HepG2 (cell line): ENCODE measurements around the gene EIF4G3.
"Not testable (repeated sequence)": the region's sequence is repeated elsewhere in the genome, so short reads cannot be mapped to it uniquely, and the experiment has no call there.

ENCODE experiments used
- FOXM1 ChIP-seq: sonication (generic); formaldehyde crosslinking; IDR thresholded peaks from 2 replicates; pipeline ENCODE4 v1.5.0; 2020; ENCODE audit warnings: missing genetic modification reagents
- HNF4G ChIP-seq, 2 experiments: sonication (generic) in 1 of 2; formaldehyde crosslinking in 1 of 2; IDR thresholded peaks; 2 replicates each; pipeline versions ENCODE4 v1.4.0 to v1.6.1; 2011 to 2020; ENCODE audit warnings: borderline replicate concordance in 2 of 2, low read depth in 2 of 2, mild to moderate bottlenecking in 2 of 2, low read length in 1 of 2, missing genetic modification reagents in 1 of 2, moderate library complexity in 1 of 2
- JUND ChIP-seq: sonication (generic); formaldehyde crosslinking; IDR thresholded peaks from 2 replicates; pipeline ENCODE4 v1.8.0; 2022; ENCODE audit warnings: mild to moderate bottlenecking, missing genetic modification reagents
- KAT7 ChIP-seq: IDR thresholded peaks from 2 replicates; pipeline ENCODE4 v1.6.1; 2018; ENCODE audit warnings: borderline replicate concordance, missing compliant biosample characterization
- MIER3 ChIP-seq: IDR thresholded peaks from 2 replicates; pipeline ENCODE4 v1.6.1; 2016; ENCODE audit warnings: missing compliant biosample characterization, borderline replicate concordance
- POLR2A ChIP-seq, 2 experiments: IDR thresholded peaks; 2 replicates each; pipeline ENCODE4 v1.6.1; 2011; ENCODE audit warnings: low read depth in 2 of 2, low read length in 2 of 2, mild to moderate bottlenecking in 1 of 2, moderate library complexity in 1 of 2; ENCODE audit not compliant: insufficient read depth in 1 of 2
- ZNF7 ChIP-seq: IDR thresholded peaks from 2 replicates; pipeline ENCODE4 v1.6.1; 2016; ENCODE audit warnings: missing biosample characterization, missing genetic modification reagents

- TF ChIP-seq KAT7 (CRISPR knock-in tag); HNF4G (IDR thresholded peaks at IDR 0.05; ENCODE audit: borderline replicate concordance, low read depth, low read length); HNF4G (CRISPR knock-in tag; IDR thresholded peaks at IDR 0.05; ENCODE audit: borderline replicate concordance, low read depth); JUND (CRISPR knock-in tag); ZNF7; POLR2A (IDR thresholded peaks at IDR 0.05; ENCODE audit: insufficient read depth in 1 of 2, low read depth in 2 of 2, low read length in 2 of 2); FOXM1 (CRISPR knock-in tag); MIER3 (CRISPR knock-in tag): not testable (repeated sequence)
Observed at GRCh38 chr1:20907526-20907925, 269.2 kb downstream of the EIF4G3 start.
